GM18505 (cell line): ENCODE data around the gene SRRM5.
"Not testable (repeated sequence)": the region's sequence is repeated elsewhere in the genome, so short reads cannot be mapped to it uniquely, and the experiment has no call there.

ENCODE experiments used
- ATAC-seq: cut with Tn5 transposase; IDR thresholded peaks from one replicate; pipeline ENCODE4 v1.9.1; 2021; ENCODE audit not compliant: unreplicated experiment
- POLR2A ChIP-seq: IDR thresholded peaks from 4 replicates; pipeline ENCODE4 v1.6.1; 2011; ENCODE audit warnings: borderline replicate concordance; ENCODE audit not compliant: insufficient read depth, insufficient read length; ENCODE audit errors: extremely low read depth

Gene SRRM5

DNA sequence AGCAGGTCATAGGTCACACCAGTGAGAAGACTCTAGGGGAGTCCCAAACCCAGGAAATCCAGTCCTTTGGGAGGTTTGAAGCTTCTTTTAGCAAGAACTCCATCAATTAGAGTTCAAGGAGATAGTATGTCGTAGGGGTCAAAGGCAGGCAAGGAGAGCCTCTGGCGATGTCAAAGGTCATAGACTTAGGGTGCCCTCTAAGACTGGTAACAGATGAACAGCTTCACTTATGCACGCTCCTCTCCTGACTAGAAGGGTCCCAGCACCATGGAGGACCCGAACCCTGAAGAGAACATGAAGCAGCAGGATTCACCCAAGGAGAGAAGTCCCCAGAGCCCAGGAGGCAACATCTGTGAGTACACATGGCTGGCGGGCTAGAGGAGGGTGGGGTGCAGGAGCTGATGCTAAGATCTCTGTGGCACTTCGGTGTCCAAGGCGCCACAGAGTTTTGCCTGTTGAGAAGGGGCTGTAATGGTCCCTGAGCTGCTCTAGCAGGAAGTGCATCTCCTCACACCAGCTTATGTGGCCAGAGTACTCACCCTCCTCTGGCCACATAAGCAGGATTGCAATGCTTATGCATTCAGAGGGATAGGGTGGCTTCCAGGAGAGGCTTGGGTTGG lies 14.9 kb upstream of the SRRM5 start:
- no peak for ATAC-seq
- TF ChIP-seq POLR2A, result no peak

GRCh38 chr19:43597876-43598275 lies 14.0 kb upstream of the SRRM5 start:
- TF ChIP-seq POLR2A, result no peak
- ATAC-seq, result no peak

GRCh38 chr19:43598445-43599240 lies 13.2 kb upstream of the SRRM5 start:
- no peak for ATAC-seq
- no peak for TF ChIP-seq POLR2A

DNA sequence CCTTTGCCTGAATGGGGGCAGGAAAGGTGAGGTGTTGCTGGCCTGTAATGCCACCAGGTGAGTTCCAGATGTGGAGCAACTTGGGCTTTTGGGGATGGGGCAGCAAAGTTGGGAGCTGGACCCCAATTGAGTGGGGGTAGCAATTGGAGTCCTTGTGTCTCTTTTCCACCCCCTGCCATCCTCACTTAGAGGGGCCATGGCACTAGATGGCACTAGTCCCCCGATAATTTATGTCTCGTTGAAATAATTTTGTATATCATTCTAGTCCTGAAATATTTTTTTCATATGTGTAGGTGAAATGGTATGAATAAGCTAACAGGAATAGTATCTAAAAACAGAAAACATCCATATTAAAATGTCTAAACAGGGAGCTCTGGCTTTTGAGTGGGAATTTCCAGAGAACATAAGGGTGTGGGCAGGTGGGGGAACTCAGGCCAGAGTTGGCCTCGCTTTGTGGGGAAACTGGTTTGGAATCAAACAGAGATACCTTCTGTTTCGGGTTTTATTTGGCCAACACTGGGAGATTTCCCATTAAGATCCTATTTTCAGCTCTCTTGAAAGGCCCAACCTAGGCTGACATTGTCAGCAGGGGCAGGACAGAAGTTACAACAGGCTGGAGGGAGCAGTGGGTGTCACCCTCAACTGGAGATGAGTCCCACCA lies 12.1 kb upstream of the SRRM5 start:
- no peak for TF ChIP-seq POLR2A
- ATAC-seq, result no peak

- ATAC-seq, result not testable (repeated sequence)
Observed at GRCh38 chr19:43600326-43600725, 11.6 kb upstream of the SRRM5 start.

GRCh38 chr19:43605875-43606568 lies 5.9 kb upstream of the SRRM5 start:
- ATAC-seq, result no peak
- TF ChIP-seq POLR2A, result no peak

DNA sequence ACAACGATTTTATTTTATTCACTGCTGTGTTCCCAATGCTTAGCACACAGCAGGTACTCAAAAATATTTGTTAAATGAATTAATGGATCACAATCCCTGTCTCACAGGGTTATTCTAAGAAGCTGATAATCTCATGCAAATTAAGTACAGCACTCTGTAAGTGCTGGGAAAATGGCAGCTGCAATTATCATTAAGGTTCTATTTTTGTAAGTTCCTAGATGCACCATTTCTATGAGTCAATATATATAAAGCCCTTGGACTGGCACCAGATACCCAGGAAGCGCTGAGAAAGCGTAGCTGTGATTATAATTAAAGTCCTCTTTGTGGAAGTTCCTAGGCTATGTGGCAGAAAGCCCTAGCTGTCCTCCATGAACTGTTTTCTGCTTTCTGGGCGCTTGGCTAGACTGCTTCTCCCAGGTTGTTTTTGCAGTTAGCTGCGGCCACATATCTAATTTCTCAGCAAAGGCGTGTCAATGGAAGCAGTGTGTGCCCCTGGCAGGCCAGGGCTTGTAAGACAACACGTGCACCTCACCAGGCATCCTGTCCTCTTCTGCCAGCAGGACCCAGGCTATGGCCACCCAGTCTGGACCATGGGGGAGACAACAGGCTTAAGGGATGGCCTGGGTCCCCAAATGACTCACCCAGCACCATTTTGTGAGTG lies 5.2 kb upstream of the SRRM5 start:
- ATAC-seq, result no peak
- no peak for TF ChIP-seq POLR2A

- ATAC-seq, result no peak
- no peak for TF ChIP-seq POLR2A
Observed at GRCh38 chr19:43607238-43608205, 4.4 kb upstream of the SRRM5 start.

GRCh38 chr19:43609872-43610271 lies 2.0 kb upstream of the SRRM5 start:
- ATAC-seq, result no peak
- TF ChIP-seq POLR2A, result no peak

DNA sequence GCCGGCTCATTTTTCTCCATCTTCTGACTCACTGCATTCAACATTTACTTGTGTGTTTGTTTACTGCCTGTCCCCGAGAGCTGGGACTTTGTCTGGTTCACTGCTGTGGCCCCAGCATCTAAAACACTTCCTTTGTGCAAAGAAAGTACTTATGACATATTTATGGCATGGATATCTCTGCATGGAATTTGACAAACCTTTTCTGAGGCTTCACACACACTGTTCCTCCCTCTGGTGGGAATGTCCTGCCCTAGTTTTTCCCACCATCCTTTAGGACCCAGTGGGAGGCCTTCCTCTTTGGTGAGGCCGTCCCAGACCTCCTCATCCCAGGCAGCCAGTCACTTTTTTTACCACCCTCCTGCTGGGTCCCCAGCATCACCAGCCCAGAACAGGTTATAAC lies 1.4 kb upstream of the SRRM5 start:
- ATAC-seq, result no peak
- no peak for TF ChIP-seq POLR2A

GRCh38 chr19:43612374-43612773 lies 486 bp downstream of the SRRM5 start:
- ATAC-seq, result no peak
- TF ChIP-seq POLR2A, result no peak

- ATAC-seq, result no peak
- TF ChIP-seq POLR2A, result no peak
Observed at GRCh38 chr19:43616306-43616705, 4.4 kb downstream of the SRRM5 start.
